Chondrocyte (in vitro differentiated cells): Measurements from ENCODE around the gene PCID2. TPM values are rescaled to one million over a fixed set of nuclear protein-coding genes. Genes with fewer than 3 reads are reported as not detected.

Source experiments
- DNase-seq: peaks from one replicate; pipeline ENCODE4 v3.0.0; 2021; ENCODE audit warnings: mixed read lengths, low spot score
- H3K27ac Mint-ChIP-seq: one replicate; pipeline ENCODE4 v1.8.0; 2021; ENCODE audit warnings: mild to moderate bottlenecking, moderate library complexity, mixed read lengths; ENCODE audit not compliant: unreplicated experiment
- H3K27me3 Mint-ChIP-seq: 2 replicates; pipeline ENCODE4 v1.8.0; 2021; ENCODE audit warnings: low read depth, mixed read lengths
- H3K36me3 Mint-ChIP-seq: 2 replicates; pipeline ENCODE4 v1.8.0; 2021; ENCODE audit warnings: low read depth, mixed read lengths
- H3K4me1 Mint-ChIP-seq: 2 replicates; pipeline ENCODE4 v1.8.0; 2021; ENCODE audit warnings: low read depth, mild to moderate bottlenecking, mixed read lengths
- H3K4me3 Mint-ChIP-seq: one replicate; pipeline ENCODE4 v1.8.0; 2021; ENCODE audit warnings: mild to moderate bottlenecking, moderate library complexity, mixed read lengths; ENCODE audit not compliant: unreplicated experiment
- H3K9me3 Mint-ChIP-seq: 2 replicates; pipeline ENCODE4 v1.8.0; 2021; ENCODE audit warnings: low read depth, mixed read lengths
- CTCF ChIP-seq: fragments of 200-600 bp; sonication (generic); IDR thresholded peaks from 2 replicates; pipeline ENCODE4 v1.5.0; 2021; ENCODE audit warnings: antibody characterized with exemption, mild to moderate bottlenecking, moderate library complexity
- total RNA-seq: library from RNA; stranded (reverse); gene quantifications from 3 replicates; pipeline ENCODE4 v1.2.1, GENCODE V29; 2021

The PCID2 gene
- total RNA-seq, 1 donor from 2014 or later = 32.9 TPM

DNA sequence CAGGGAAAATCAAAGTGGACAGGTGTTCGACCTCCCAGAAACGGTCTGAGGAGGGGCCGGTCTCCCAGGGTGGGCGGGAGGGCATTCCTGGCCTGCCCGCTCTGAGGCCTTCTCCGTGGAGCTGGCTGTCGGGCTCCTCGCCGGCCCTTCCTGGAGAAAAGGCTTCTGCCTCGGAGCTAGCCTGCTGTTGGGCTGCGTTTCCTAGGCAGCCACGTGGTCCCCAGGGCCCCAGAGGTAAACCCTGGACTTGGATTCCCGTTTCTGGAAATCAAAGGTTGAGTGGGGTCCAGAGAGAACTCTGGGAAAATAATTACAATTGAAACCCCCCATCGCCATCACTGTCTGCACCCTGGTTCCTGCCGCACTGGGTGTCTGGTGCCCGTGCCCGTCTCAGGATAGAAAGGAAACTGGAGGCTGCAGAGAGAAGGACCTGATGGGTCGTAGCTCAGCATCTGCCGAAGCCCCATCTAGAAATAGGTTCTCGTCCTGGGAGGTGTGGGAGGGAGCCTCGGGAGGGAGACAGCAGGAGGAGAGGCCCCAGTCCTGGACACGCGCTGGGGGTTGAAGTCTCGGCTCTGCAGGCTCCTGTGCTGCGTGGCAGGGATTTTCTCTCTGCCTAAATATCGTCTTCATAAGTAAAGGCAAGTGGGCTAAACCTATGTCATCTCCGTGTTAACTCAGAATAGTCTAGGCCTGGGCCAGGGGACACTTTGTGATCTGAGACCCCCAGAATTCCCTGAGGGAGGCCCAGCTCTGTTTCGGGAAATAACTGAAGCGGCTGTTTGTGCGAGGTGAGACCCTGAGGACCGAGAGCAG, 57.7 kb downstream of the PCID2 start:
- no peaks in the 10 kb centered on the region for H3K27me3 Mint-ChIP-seq
- TF ChIP-seq CTCF = no peak
- no peak for DNase-seq
- H3K27ac Mint-ChIP-seq = no peak overlapping the region
- no peaks in the 10 kb centered on the region for H3K9me3 Mint-ChIP-seq
- no peak overlapping the region for H3K4me3 Mint-ChIP-seq
- peaks cover 14% of the 10 kb centered on the region for H3K4me1 Mint-ChIP-seq
- peaks cover 1% of the 10 kb centered on the region for H3K36me3 Mint-ChIP-seq

DNA sequence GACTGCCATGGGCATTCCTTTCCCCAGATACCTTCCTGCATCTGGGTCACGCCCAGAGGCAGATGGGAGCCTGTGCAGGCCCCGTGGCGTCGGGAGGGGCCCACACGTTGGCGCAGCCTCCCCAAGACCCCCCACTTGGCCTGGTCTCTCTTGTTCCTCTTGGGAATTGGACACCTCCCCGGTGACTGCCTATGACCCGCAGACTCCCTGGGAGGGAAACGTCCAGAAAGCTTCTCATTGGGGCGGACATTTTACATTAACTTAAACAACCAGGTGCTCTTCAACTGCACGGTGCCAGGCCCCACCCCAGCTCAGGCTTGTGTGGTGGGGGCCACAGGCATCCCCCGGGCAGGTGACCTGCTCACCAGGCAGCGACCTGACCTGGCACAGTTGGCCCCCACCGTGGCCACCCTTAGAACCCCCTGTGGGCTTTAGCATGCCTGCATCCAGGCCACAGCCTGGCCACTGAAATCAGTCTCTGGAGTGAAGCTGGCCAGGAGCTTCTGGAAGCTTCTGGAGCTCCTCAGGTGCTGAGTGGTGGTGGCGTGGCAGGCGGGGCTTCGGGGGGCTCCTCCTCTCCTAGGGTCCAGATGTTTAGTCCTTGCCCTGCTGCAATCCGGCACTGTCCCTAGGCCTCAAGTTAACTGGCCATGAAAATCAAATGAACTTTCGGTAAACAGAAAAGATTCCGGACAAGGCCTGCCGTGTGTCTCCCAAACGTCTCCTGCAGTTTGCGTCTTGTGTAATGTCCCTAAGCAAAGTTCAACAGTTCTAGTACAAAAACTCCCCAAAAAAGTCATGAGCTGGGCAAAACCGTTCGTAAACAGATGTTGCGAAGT, 58.5 kb downstream of the PCID2 start:
- H3K4me1 Mint-ChIP-seq = peaks cover 14% of the 10 kb centered on the region
- H3K27ac Mint-ChIP-seq = no peak overlapping the region
- H3K4me3 Mint-ChIP-seq = no peak overlapping the region
- no peak for DNase-seq
- H3K27me3 Mint-ChIP-seq = no peaks in the 10 kb centered on the region
- no peak for TF ChIP-seq CTCF
- H3K9me3 Mint-ChIP-seq = no peaks in the 10 kb centered on the region
- H3K36me3 Mint-ChIP-seq = peaks cover 1% of the 10 kb centered on the region

- no peak for TF ChIP-seq CTCF
- Mint-ChIP-seq H3K27me3 (no peaks in the 10 kb centered on the region), H3K27ac (no peak overlapping the region), H3K9me3 (no peaks in the 10 kb centered on the region), H3K4me1 (peaks cover 14% of the 10 kb centered on the region), H3K4me3 (no peak overlapping the region), H3K36me3 (peaks cover 1% of the 10 kb centered on the region)
- no peak for DNase-seq
Measured at GRCh38 chr13:113148940-113149503, 59.4 kb downstream of the PCID2 start.

DNA sequence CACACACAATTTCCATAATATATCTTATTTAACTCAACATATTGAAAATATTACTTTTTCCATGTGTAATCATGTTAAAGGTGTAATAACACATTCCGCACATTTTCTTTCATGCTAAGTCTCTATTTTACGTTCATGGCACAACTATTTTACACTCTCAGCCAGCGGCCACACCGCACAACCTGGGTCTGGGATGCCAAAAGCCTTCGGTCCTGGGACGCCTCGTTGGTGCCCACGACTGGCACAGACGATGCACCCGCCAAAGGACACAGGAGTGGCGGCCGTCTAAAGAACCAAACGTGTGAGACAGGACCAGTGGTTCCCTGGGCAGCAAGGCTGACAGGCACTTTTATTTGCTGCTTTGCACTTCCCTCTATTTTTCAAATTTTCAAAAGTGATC, 60.1 kb downstream of the PCID2 start:
- Mint-ChIP-seq H3K36me3 (peaks cover 1% of the 10 kb centered on the region), H3K4me1 (peaks cover 10% of the 10 kb centered on the region), H3K9me3 (no peaks in the 10 kb centered on the region), H3K27me3 (no peaks in the 10 kb centered on the region), H3K27ac (no peak overlapping the region), H3K4me3 (no peak overlapping the region)
- TF ChIP-seq CTCF = no peak
- DNase-seq = no peak

- Mint-ChIP-seq H3K36me3 (peaks cover 1% of the 10 kb centered on the region), H3K9me3 (no peaks in the 10 kb centered on the region), H3K27me3 (no peaks in the 10 kb centered on the region), H3K27ac (no peak overlapping the region), H3K4me1 (peaks cover 2% of the 10 kb centered on the region), H3K4me3 (no peak overlapping the region)
- no peak for TF ChIP-seq CTCF
- DNase-seq = no peak
Measured at GRCh38 chr13:113147206-113147605, 61.3 kb downstream of the PCID2 start.
